SIG-M5 treated with dmso at 0.1 percent for 504 hours (cell line): ENCODE results near the gene EFEMP1.
"Not testable (repeated sequence)": the region's sequence is repeated elsewhere in the genome, so short reads cannot be mapped to it uniquely, and the experiment has no call there.

Experiments used
- DNase-seq: peaks from one replicate; lab custom pipeline; 2025; ENCODE audit not compliant: unreplicated experiment; lab: John Stamatoyannopoulos, UW

The EFEMP1 gene

GRCh38 chr2:55837073-55837472 is 86.5 kb downstream of the EFEMP1 start:
- no peak for DNase-seq

- not testable (repeated sequence) for DNase-seq
These were observed 91.7 kb downstream of the EFEMP1 start for GRCh38 chr2:55831671-55832410.

- DNase-seq: no peak
These were observed 95.7 kb downstream of the EFEMP1 start for GRCh38 chr2:55827855-55828254.

GRCh38 chr2:55827428-55827827 is 96.2 kb downstream of the EFEMP1 start:
- not testable (repeated sequence) for DNase-seq

GRCh38 chr2:55826246-55826645 is 97.3 kb downstream of the EFEMP1 start:
- no peak for DNase-seq

- no peak for DNase-seq
These were observed 99.0 kb downstream of the EFEMP1 start for GRCh38 chr2:55824551-55825096.
